Stimulated activated CD4-positive, alpha-beta T cell treated with anti-CD3 and anti-CD28 coated beads, Interleukin-15, amount 100 ng/mL, for 48 hours (primary cell): ENCODE measurements around the gene PDXK.
"Not testable (repeated sequence)": the region's sequence is repeated elsewhere in the genome, so short reads cannot be mapped to it uniquely, and the experiment has no call there.

Source experiments
- DNase-seq, 2 donors: peaks; one replicate each; pipeline ENCODE4 v3.0.0-alpha.2; 2020; ENCODE audit warnings: low read depth in 2 of 2

PDXK gene

DNA sequence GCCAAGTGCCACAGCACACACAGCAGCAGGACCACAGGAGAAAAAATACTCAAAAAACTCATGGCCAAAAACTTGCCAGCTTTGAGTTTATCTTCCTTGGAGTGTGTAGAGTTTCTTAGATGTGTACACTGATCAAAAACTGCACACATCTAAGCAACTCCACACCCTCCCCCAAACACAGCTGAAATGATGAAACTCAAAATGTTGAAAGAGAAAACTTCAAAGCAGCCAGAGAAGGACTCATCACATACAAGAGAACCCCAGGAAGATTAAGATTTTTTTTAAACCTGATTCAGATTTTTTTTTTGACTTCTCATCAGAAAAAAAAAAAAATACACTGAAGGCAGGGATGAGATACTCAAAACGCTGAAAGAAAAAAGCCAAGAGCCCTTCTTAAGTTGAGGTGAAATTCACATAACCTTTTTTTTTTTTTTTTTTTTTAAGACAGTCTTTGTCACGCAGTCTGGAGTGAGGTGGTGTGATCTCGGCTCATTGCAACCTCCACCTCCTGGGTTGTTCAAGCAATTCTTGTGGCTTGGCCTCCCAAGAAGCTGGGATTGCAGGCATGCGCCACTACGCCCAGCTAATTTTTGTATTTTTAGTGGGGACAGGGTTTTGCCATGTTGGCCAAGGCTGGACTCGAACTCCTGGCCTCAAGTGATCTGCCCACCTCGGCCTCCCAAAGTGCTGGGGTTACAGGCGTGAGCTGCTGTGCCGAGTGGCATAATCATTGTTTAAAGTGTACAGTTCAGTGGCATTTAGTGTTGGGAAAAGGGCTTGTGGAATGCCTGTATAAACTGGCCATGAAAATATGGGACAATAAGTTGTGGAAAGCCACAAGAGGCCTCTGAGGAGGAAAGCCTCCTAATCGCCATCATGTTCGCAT is 20.9 kb upstream of the PDXK start:
- no peak for DNase-seq

- not testable (repeated sequence) for DNase-seq
Measured at GRCh38 chr21:43699492-43699777, 19.5 kb upstream of the PDXK start.

DNA sequence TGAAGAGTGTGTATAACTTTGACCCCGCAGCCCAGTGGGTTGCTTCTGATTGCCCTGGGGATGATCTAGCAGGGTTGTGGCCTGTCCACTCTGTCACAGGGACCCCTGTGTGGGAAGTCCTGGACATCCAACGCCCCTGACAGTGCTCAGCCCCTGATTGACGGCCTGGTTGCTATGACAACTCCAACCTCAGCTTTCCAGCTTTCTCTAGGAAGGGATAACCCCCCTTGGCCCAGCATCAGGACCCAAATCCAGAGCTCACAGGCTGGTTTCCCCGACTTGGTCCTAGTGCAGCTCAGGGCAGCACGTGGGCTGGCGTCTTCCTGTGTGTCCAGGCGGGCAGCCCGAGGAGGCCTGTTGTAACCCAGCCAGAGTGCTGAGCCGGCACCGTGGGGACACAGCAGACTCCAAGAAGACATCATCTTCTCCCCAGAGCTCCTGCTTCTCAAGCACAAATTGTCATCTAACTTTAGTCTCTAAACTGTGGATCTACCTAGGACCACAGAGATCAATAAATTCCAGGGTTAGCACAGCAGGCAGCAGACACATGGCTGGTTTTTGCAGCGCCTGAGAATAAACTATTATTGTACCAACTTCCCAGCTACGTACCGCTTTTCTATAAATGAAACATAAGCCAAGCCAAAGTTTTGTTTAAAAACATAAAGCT is 18.9 kb upstream of the PDXK start:
- DNase-seq, result no peak

GRCh38 chr21:43701936-43702784 is 16.8 kb upstream of the PDXK start:
- DNase-seq, result no peak

GRCh38 chr21:43702785-43703034 is 16.2 kb upstream of the PDXK start:
- DNase-seq, result no peak

- no peak for DNase-seq
Measured at GRCh38 chr21:43703035-43703880, 15.7 kb upstream of the PDXK start.

- DNase-seq, result no peak
Measured at GRCh38 chr21:43707462-43707861, 11.5 kb upstream of the PDXK start.

DNA sequence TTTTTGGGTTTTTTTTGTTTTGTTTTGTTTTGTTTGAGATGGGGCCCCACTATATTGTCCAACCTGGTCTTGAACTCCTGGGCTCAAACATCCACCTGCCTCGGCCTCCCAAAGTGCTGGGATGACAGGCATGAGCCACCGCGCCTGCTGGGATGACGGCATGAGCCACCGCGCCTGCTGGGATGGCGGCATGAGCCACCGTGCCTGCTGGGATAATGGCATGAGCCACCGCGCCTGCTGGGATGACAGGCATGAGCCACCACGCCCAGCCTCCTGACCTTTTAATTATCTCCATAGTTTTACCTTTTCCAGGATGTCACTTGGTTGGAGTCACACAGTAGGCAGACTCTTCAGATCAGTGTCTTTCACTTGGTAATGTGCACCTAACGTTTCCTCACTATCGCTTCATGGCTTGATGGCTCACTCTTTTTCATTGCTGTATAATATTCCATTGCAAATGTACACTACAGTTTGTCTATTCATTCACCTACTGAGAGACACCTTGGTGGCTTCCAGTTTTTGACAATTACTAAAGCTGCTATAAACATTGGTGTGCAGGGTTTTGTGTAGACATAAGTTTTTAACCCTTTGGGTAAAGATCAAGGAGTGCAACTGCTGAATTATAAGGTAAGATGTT is 10.1 kb upstream of the PDXK start:
- DNase-seq, result no peak

GRCh38 chr21:43712268-43712942 is 6.5 kb upstream of the PDXK start:
- no peak for DNase-seq

- DNase-seq, result not testable (repeated sequence)
Measured at GRCh38 chr21:43713123-43713522, 5.8 kb upstream of the PDXK start.

GRCh38 chr21:43716376-43717165 is 2.4 kb upstream of the PDXK start:
- DNase-seq, result no peak

DNA sequence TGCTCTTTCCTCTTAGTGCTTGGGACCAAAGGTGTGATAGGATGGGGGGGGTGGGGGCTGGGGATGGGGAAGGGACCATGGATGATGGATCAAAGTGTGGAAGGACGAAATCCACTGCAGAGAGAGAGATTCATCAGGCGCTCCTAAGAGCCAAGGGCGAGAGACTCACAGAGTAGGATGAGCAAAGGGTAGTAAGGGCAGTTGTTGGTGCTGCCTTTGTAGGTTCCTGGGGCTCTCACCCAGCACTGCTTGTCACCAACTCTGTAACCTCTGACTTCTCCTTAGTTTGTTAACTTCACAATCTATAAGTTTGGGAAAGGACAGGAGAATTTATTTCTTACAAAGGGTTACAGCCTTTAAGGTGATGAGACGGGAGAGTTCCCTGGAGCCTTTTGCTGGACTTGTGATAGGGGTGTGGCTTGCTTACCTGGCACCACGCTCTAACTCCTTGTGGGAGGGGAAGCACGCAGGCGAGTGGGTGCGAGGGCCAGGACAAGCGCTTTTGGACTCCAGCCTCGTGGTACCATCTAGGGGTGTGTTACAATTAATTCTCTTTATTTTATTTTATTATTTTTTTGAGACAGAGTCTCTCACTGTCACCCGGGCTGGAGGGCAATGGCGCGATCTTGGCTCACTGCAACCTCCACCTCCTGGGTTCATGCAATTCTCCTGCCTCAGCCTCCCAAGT is 1.6 kb upstream of the PDXK start:
- DNase-seq, result no peak

GRCh38 chr21:43717967-43718871 is 710 bp upstream of the PDXK start:
- no peak for DNase-seq

DNA sequence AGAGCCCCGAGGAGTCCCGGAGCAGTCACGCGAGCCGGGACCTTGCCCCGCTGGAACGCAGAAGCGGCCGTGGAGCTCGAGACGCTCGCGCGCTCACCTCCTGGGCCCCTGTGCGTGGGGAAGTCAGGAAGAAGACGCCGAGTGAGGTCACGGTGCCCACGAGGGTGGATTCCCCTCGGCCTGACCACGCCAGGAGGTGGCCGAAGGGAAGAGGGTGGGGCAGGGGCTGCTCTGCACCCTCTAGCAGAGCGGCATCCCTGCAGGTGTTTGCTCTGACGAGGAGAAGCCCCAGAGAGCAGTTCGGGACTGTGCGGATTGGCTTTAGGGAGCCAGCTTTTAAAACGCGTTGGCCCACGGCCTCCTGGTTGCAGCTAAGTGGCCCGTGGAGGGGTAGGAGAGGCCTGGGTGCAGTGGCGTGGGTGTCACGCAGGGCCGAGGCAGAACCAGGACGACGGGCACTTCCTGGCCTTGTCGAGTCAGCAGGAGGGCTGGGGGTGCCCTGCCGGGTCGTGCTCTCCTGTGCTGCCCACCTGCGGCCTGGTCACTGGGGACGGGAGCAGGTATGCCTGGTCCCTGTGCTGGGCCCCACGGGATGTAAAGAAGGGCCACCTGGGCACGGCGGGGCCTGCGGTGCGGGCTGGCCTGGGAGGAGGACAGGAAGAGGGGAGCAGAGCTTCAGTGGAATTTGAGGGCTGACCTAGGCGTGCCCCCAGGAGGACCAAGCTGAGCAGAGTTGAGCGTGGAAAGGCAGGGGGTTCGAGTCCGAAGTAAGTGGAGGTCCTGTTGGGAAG is 1.0 kb downstream of the PDXK start:
- no peak for DNase-seq

DNA sequence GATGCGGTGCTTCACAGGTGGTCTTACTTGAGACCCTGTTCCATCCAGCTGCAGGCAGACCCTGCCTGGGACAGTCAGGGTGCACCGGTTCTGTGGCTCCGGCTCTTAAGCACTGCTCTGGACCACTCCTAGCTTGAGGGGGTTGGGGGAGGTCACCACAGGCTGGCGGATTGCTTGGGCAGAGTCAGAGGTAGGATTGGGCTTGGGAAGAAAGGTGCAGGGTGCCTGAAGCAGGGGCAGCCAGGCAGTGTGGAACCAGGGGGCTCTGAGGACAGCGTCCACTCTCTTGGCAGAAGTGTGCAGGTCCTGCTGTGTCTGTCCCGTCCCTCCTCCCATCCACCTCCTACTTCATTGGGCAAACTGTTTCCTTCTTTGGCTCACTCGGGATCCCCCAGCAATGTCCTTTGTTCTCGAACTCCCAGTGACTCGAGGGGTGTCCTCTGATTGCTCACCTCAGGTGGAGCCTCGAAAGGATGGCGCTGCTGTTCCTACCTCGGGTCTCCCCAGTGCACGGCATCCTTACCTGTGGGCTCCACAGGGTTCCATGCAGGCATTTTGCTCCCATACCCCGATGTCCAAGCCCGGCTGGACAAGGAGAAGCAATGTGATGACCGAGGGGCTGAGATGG is 1.7 kb downstream of the PDXK start:
- DNase-seq, result no peak

DNA sequence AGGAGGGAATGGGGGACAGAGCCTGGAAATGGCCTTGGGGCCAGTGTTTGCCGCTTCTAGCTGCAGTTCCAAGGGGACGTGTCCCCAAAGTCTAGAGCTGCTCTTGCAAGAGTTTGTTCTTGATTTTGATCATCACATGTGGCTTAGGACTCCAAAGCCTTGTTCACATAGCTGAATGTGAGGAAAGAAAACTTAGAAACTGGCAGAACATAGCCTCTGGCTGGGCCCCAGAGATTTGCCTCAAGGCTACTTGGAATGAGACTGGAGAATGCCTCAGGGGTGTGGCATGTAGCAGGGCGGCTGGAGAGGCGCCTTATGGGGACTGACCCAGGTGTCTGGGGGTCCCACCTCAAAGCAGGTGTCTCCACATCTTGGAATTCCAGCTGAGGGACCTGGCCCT is 2.3 kb downstream of the PDXK start:
- no peak for DNase-seq

- no peak for DNase-seq
Measured at GRCh38 chr21:43721939-43722338, 3.0 kb downstream of the PDXK start.
